K562 (cell line): ENCODE data around the gene TTLL3. TPM values are rescaled to one million over a fixed set of nuclear protein-coding genes. Genes with fewer than 3 reads are reported as not detected.

Experiments
- CLOCK ChIP-seq: fragments of 250-450 bp; sonication (Bioruptor Pico); IDR thresholded peaks from 2 replicates; pipeline ENCODE4 v1.4.0; 2020; ENCODE audit warnings: mild to moderate bottlenecking, moderate library complexity, borderline replicate concordance
- ELF1 ChIP-seq: fragments of 200-800 bp; sonication (Bioruptor generic); IDR thresholded peaks from 2 replicates; pipeline ENCODE4 v1.6.1; 2016; ENCODE audit warnings: missing genetic modification characterization, missing compliant biosample characterization
- EP300 ChIP-seq: IDR thresholded peaks from 2 replicates; pipeline ENCODE4 v1.6.1; 2012; ENCODE audit warnings: low read length, improper control_type of control experiment
- HES1 ChIP-seq: fragments of 450-650 bp; IDR thresholded peaks from 2 replicates; pipeline ENCODE4 v1.6.1; 2016; ENCODE audit warnings: low read depth, mild to moderate bottlenecking, moderate library complexity
- HMG20A ChIP-seq: fragments of 450-650 bp; formaldehyde crosslinking; conservative IDR thresholded peaks from 2 replicates; pipeline ENCODE4 v1.4.0; 2020; ENCODE audit warnings: mild to moderate bottlenecking, mixed read lengths
- NFYB ChIP-seq: IDR thresholded peaks from 2 replicates; pipeline ENCODE4 v1.6.1; 2011; ENCODE audit warnings: mild to moderate bottlenecking, moderate library complexity; ENCODE audit not compliant: insufficient read length; ENCODE audit errors: extremely low read depth
- PRMT5 ChIP-seq: sonication (generic); formaldehyde crosslinking; IDR thresholded peaks from 2 replicates; pipeline ENCODE4 v1.5.0; 2020; ENCODE audit warnings: missing genetic modification reagents
- RBM15 ChIP-seq: fragments of 200-400 bp; formaldehyde crosslinking; IDR thresholded peaks from 2 replicates; pipeline ENCODE4 v1.6.1; 2018; ENCODE audit warnings: mild to moderate bottlenecking, low read length, moderate library complexity; ENCODE audit not compliant: insufficient read depth
- SAFB ChIP-seq: fragments of 200-400 bp; formaldehyde crosslinking; IDR thresholded peaks from 2 replicates; pipeline ENCODE4 v1.6.1; 2017; ENCODE audit warnings: low read depth, low read length, borderline replicate concordance
- SMAD3 ChIP-seq: fragments of 450-650 bp; formaldehyde crosslinking; conservative IDR thresholded peaks from 2 replicates; pipeline ENCODE4 v1.4.0; 2020; ENCODE audit warnings: mild to moderate bottlenecking
- SMARCA5 ChIP-seq: fragments of 450-650 bp; IDR thresholded peaks from 2 replicates; pipeline ENCODE4 v1.6.1; 2016
- SOX6 ChIP-seq: fragments of 450-650 bp; IDR thresholded peaks from 2 replicates; pipeline ENCODE4 v1.6.1; 2014; ENCODE audit warnings: mild to moderate bottlenecking
- SRF ChIP-seq, 2 experiments: fragments of 250-450, 450-650 bp in 1 of 2; sonication (Bioruptor Pico) in 1 of 2; sonication (generic) in 1 of 2; formaldehyde crosslinking; IDR thresholded peaks; 2 replicates each; pipeline versions ENCODE4 v1.5.0 to v1.5.1; 2020 to 2022; ENCODE audit warnings: mild to moderate bottlenecking in 1 of 2, missing genetic modification reagents in 1 of 2
- YBX1 ChIP-seq: fragments of 450-650 bp; IDR thresholded peaks from 2 replicates; pipeline ENCODE4 v1.7.1; 2016; ENCODE audit warnings: mild to moderate bottlenecking
- ZFP36 ChIP-seq: fragments of 150-350 bp; IDR thresholded peaks from 2 replicates; pipeline ENCODE4 v1.6.1; 2018; ENCODE audit warnings: low read length, low read depth; ENCODE audit not compliant: partially characterized antibody
- ZFX ChIP-seq: sonication (generic); formaldehyde crosslinking; IDR thresholded peaks from 2 replicates; pipeline ENCODE4 v1.8.0; 2022; ENCODE audit warnings: mild to moderate bottlenecking, missing genetic modification reagents, moderate library complexity
- ZNF316 ChIP-seq: fragments of 450-650 bp; IDR thresholded peaks from 2 replicates; pipeline ENCODE4 v1.6.1; 2016
- ZNF398 ChIP-seq: fragments of 250-450 bp; sonication (Bioruptor Pico); IDR thresholded peaks from 2 replicates; pipeline ENCODE4 v1.8.0; 2021; ENCODE audit warnings: moderate library complexity, mild to moderate bottlenecking, inconsistent platforms
- ZNF445 ChIP-seq: fragments of 250-450 bp; sonication (Bioruptor Pico); IDR thresholded peaks from 2 replicates; pipeline ENCODE4 v1.4.0; 2020; ENCODE audit warnings: low read depth, mild to moderate bottlenecking, moderate library complexity
- ZNF764 ChIP-seq: fragments of 250-450 bp; sonication (Bioruptor Pico); IDR thresholded peaks from 2 replicates; pipeline ENCODE4 v1.4.0; 2020; ENCODE audit warnings: low read depth, mild to moderate bottlenecking, moderate library complexity
- polyA plus RNA-seq, 8 experiments: library from polyadenylated mRNA; depleted of rRNA in 4 of 8; stranded (reverse) in 5 of 8; unstranded in 3 of 8; fragments of >200 nt; fragmentation: Nextera tagmentation in 2 of 8; fragmentation: Illumina TruSeq in 1 of 8; extraction: Ambion mirVana in 2 of 8; extraction: Trizol in 1 of 8; gene quantifications; 2 replicates each; pipeline versions ENCODE4 v1.2.1 to v1.2.3, GENCODE V29; 2011 to 2014; ENCODE audit warnings: inconsistent platforms in 1 of 8, missing spikeins in 1 of 8
- total RNA-seq, 7 experiments: library from RNA; depleted of rRNA in 6 of 7; stranded (reverse); fragments of >200 nt in 6 of 7; fragmentation: Illumina TruSeq in 2 of 7; extraction: Trizol in 2 of 7; gene quantifications; 2 replicates each; pipeline versions ENCODE4 v1.2.1 to v1.2.3, GENCODE V29; 2011 to 2021; ENCODE audit warnings: low replicate concordance in 1 of 7
- TF ChIP-seq, protein P1 (sequence below): fragments of 450-650 bp; IDR thresholded peaks from 2 replicates; pipeline ENCODE4 v1.6.1; 2016; ENCODE audit warnings: missing biosample characterization, missing genetic modification characterization

Gene TTLL3
- total and polyA plus RNA-seq, 9 of the 15 experiments (the other 6 are each of a cell fraction or from before 2014, with no cell fraction given), result 8.9 to 106 (median 33.2) TPM

GRCh38 chr3:9792405-9793160 is 17.5 kb upstream of the TTLL3 start, which contains the start of the genes ARPC4 and TADA3 (continued):
- no peak for TF ChIP-seq SAFB
- TF ChIP-seq ZNF764, result no peak
- TF ChIP-seq CLOCK (CRISPR knock-in tag), result no peak
- TF ChIP-seq, protein P1, sequence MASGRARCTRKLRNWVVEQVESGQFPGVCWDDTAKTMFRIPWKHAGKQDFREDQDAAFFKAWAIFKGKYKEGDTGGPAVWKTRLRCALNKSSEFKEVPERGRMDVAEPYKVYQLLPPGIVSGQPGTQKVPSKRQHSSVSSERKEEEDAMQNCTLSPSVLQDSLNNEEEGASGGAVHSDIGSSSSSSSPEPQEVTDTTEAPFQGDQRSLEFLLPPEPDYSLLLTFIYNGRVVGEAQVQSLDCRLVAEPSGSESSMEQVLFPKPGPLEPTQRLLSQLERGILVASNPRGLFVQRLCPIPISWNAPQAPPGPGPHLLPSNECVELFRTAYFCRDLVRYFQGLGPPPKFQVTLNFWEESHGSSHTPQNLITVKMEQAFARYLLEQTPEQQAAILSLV (tag), result no peak
- no peak for TF ChIP-seq NFYB
- no peak; the same call in 1 of the 2 replicates for TF ChIP-seq HMG20A (CRISPR knock-in tag)
- TF ChIP-seq SRF (CRISPR knock-in tag; IDR thresholded peaks at IDR 0.05), result peak; percentile 99
- TF ChIP-seq ZFP36, result no peak
- no peak for TF ChIP-seq PRMT5
- TF ChIP-seq ZFX (CRISPR knock-in tag), result peak; percentile 64; the same call in 1 of the 2 replicates
- no peak for TF ChIP-seq SMARCA5
- TF ChIP-seq ZNF445 (CRISPR knock-in tag), result no peak
- no peak for TF ChIP-seq HES1
- TF ChIP-seq SMAD3 (CRISPR knock-in tag), result peak; percentile 73
- no peak for TF ChIP-seq YBX1
- peak; percentile 97 for TF ChIP-seq ELF1 (tag)
- TF ChIP-seq RBM15, result no peak
- TF ChIP-seq ZNF316, result no peak
- TF ChIP-seq EP300, result no peak; the same call in none of the 2 replicates
- TF ChIP-seq SOX6, result no peak; the same call in 1 of the 2 replicates
- no peak for TF ChIP-seq ZNF398
